ENCODE results near the gene PAGR1.

Gene PAGR1

DNA sequence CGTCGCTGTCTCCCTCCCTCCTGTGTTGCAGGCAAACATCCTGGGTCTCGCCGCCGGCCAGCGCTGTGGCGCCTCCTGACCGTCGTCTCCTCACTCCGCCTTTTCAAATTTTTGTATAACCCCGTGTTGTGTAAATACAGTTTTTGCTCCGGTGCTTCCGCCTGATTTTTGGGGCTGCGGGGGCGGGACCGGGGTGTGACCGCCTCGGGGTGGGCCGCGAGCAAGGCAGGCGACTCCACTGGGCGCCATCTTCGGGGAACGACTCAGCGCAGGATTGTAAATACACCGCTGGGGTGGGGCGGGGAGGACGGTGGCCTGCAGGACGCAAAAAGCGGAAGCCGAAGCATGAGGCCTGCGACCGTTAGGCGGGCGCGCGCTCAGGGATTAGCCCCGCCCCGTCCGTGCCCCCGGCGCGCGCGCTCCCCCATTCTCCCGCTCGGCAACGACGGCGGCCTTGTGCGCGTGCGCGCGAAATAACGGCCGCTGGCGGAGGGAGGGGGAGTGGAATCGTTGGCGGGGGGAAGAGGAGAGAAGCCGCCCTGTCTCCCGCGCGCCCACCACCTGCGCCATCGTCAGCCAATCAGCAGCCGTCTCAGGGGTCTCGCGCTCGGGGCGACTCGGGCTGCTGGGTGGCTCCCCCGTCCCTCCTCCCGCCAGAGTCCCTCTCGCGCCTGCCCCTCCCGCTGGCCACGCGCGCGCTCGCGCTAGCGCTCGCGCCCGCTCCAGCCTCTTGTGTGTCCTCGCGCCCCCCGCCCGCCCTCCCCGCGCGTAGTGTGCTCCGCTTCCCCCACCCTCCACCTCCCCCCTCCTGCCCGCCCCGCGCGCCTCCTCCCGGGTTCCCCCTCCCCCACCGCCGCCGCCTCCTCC lies 10.5 kb upstream of the PAGR1 start:
- TF ChIP-seq CTCF (IDR thresholded peaks at IDR 0.05; ENCODE audit: low read depth, low read length): no peak
- peaks cover 45% of the 10 kb centered on the region for H3K36me3 ChIP-seq

GRCh38 chr16:29806099-29806579 lies 9.8 kb upstream of the PAGR1 start, which contains the start of gene MAZ:
Gene MAZ, plus strand, starts transcription at chr16:29806529. Its CDS starts 173 bp downstream, at chr16:29806702.
- Histone ChIP-seq H3K36me3 (peaks cover 38% of the 10 kb centered on the region), H3K27me3 (no peaks in the 10 kb centered on the region), H3K4me3 (ENCODE audit: low read depth, low read length) (peak within 1 kb of the TSS; percentile 80), H3K4me1 (peaks cover 6% of the 10 kb centered on the region), H3K9me3 (no peaks in the 10 kb centered on the region)
- DNase-seq: no peak
- TF ChIP-seq CTCF (IDR thresholded peaks at IDR 0.05; ENCODE audit: low read depth, low read length): no peak

More for the DNA sequence above, 10.5 kb upstream of the PAGR1 start:
- H3K9me3 ChIP-seq: no peaks in the 10 kb centered on the region
- peaks cover 3% of the 10 kb centered on the region for H3K4me1 ChIP-seq
- peak overlapping the region; percentile 73 for H3K4me3 ChIP-seq (ENCODE audit: low read depth, low read length)
- peak; percentile 98 for DNase-seq
- H3K27me3 ChIP-seq: no peaks in the 10 kb centered on the region

DNA sequence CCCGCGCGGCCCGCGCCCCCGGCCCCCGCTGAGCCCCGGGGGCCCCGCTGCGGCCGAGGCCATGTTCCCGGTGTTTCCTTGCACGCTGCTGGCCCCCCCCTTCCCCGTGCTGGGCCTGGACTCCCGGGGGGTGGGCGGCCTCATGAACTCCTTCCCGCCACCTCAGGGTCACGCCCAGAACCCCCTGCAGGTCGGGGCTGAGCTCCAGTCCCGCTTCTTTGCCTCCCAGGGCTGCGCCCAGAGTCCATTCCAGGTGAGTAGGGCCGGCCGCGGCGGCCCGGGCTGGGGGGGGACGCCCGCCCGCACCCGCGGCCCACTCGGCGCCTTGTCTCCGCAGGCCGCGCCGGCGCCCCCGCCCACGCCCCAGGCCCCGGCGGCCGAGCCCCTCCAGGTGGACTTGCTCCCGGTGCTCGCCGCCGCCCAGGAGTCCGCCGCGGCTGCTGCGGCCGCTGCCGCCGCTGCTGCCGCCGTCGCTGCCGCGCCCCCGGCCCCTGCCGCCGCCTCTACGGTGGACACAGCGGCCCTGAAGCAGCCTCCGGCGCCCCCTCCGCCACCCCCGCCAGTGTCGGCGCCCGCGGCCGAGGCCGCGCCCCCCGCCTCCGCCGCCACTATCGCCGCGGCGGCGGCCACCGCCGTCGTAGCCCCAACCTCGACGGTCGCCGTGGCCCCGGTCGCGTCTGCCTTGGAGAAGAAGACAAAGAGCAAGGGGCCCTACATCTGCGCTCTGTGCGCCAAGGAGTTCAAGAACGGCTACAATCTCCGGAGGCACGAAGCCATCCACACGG lies 9.1 kb upstream of the PAGR1 start:
- Histone ChIP-seq H3K4me1 (peaks cover 6% of the 10 kb centered on the region), H3K27me3 (no peaks in the 10 kb centered on the region), H3K4me3 (ENCODE audit: low read depth, low read length) (peak overlapping the region; percentile 80), H3K36me3 (peaks cover 32% of the 10 kb centered on the region), H3K9me3 (no peaks in the 10 kb centered on the region)
- peak; percentile 83 for DNase-seq
- TF ChIP-seq CTCF (IDR thresholded peaks at IDR 0.05; ENCODE audit: low read depth, low read length): no peak

GRCh38 chr16:29807426-29808218 lies 8.3 kb upstream of the PAGR1 start:
- peaks cover 29% of the 10 kb centered on the region for H3K36me3 ChIP-seq
- TF ChIP-seq CTCF (IDR thresholded peaks at IDR 0.05; ENCODE audit: low read depth, low read length): peak; percentile 63
- peaks cover 6% of the 10 kb centered on the region for H3K4me1 ChIP-seq
- peak overlapping the region; percentile 80 for H3K4me3 ChIP-seq (ENCODE audit: low read depth, low read length)
- no peaks in the 10 kb centered on the region for H3K27me3 ChIP-seq
- DNase-seq: peak; percentile 93
- H3K9me3 ChIP-seq: no peaks in the 10 kb centered on the region

DNA sequence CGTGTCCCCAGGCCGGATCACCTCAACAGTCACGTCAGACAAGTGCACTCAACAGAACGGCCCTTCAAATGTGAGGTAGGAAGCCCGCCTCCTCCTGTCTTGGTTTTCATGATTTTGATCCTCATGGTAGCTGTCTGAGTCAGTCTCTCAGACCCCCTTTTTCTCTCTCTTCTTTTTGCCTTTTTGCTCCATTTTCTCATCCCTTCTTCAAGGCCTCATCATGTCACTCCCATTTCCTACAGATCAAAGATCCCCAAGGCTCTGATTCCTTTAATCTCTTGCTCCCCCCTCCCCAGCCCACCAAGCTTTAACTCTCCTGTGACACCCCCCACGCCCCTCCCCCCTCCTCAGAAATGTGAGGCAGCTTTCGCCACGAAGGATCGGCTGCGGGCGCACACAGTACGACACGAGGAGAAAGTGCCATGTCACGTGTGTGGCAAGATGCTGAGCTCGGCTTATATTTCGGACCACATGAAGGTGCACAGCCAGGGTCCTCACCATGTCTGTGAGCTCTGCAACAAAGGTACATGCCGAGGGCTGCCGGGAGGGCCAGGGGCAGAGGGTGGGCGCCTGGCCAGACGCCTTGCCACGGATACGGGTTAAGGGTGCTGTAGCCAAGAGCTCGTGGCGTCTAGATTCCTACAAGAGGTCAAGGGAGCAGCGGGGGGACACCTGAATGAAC lies 7.6 kb upstream of the PAGR1 start:
- H3K27me3 ChIP-seq: no peaks in the 10 kb centered on the region
- no peaks in the 10 kb centered on the region for H3K9me3 ChIP-seq
- peaks cover 6% of the 10 kb centered on the region for H3K4me1 ChIP-seq
- peaks cover 21% of the 10 kb centered on the region for H3K36me3 ChIP-seq
- TF ChIP-seq CTCF (IDR thresholded peaks at IDR 0.05; ENCODE audit: low read depth, low read length): no peak
- peak; percentile 40 for DNase-seq
- H3K4me3 ChIP-seq (ENCODE audit: low read depth, low read length): peak overlapping the region; percentile 80
